Keratinocyte (primary cell): ENCODE data around the gene CA11. TPM values are rescaled to one million over a fixed set of nuclear protein-coding genes. Genes with fewer than 3 reads are reported as not detected.

Experiments used
- DNase-seq: peaks from one replicate; pipeline ENCODE4 v3.0.0-alpha.2; 2011; ENCODE audit warnings: low read depth, missing footprints, low spot score
- FAIRE-seq: peaks from 2 replicates; lab custom pipeline; 2011; peaks lifted over from hg19 to GRCh38; lab: Jason Lieb, UNC
- H2AFZ ChIP-seq: 2 replicates; pipeline ENCODE4 v1.6.0; 2012; ENCODE audit warnings: low read length, control low read depth, inconsistent platforms; ENCODE audit not compliant: control insufficient read depth
- H3K27ac ChIP-seq: 2 replicates; pipeline ENCODE4 v1.5.1; 2011; ENCODE audit warnings: low read length; ENCODE audit not compliant: control insufficient read depth, insufficient read depth
- H3K27me3 ChIP-seq: 3 replicates; pipeline ENCODE4 v1.6.0; 2011; ENCODE audit warnings: low read length; ENCODE audit not compliant: control insufficient read depth, insufficient read depth; ENCODE audit errors: extremely low read depth
- H3K36me3 ChIP-seq, 2 experiments: 2 replicates in 1 of 2; 3 replicates in 1 of 2; pipeline ENCODE4 v1.5.1; 2011; ENCODE audit warnings: low read length in 2 of 2, mild to moderate bottlenecking in 1 of 2; ENCODE audit not compliant: control insufficient read depth in 2 of 2, insufficient read depth in 2 of 2; ENCODE audit errors: extremely low read depth in 1 of 2
- H3K4me1 ChIP-seq: 3 replicates; pipeline ENCODE4 v1.5.1; 2011; ENCODE audit warnings: low read length; ENCODE audit not compliant: control insufficient read depth, insufficient read depth; ENCODE audit errors: extremely low read depth
- H3K4me2 ChIP-seq: 3 replicates; pipeline ENCODE4 v1.6.0; 2011; ENCODE audit warnings: low read depth, low read length; ENCODE audit not compliant: control insufficient read depth, insufficient read depth; ENCODE audit errors: extremely low read depth
- H3K4me3 ChIP-seq, 3 experiments: fragments of 200-600 bp in 1 of 3; sonication (generic) in 1 of 3; 2 replicates in 2 of 3; 3 replicates in 1 of 3; pipeline ENCODE4 v1.5.1; 2011 to 2016; ENCODE audit warnings: low read length in 3 of 3, mild to moderate bottlenecking in 3 of 3, control low read depth in 2 of 3, inconsistent platforms in 1 of 3, low read depth in 1 of 3, mixed read lengths in 1 of 3, mixed run types in 1 of 3, moderate library complexity in 1 of 3; ENCODE audit not compliant: control insufficient read depth in 2 of 3, insufficient read depth in 2 of 3; ENCODE audit errors: extremely low read depth in 1 of 3
- H3K79me2 ChIP-seq: 2 replicates; pipeline ENCODE4 v1.6.0; 2012; ENCODE audit warnings: low read length; ENCODE audit not compliant: control insufficient read depth, insufficient read depth
- H3K9ac ChIP-seq: 3 replicates; pipeline ENCODE4 v1.6.0; 2011; ENCODE audit warnings: low read length; ENCODE audit not compliant: control insufficient read depth, insufficient read depth; ENCODE audit errors: extremely low read depth
- H3K9me1 ChIP-seq: 3 replicates; pipeline ENCODE4 v1.6.0; 2011; ENCODE audit warnings: low read length; ENCODE audit not compliant: control insufficient read depth, insufficient read depth; ENCODE audit errors: extremely low read depth
- H3K9me3 ChIP-seq: 2 replicates; pipeline ENCODE4 v1.5.1; 2012; ENCODE audit warnings: low read depth, low read length; ENCODE audit not compliant: control insufficient read depth
- H4K20me1 ChIP-seq: 3 replicates; pipeline ENCODE4 v1.6.0; 2011; ENCODE audit warnings: low read length; ENCODE audit not compliant: control insufficient read depth, insufficient read depth; ENCODE audit errors: extremely low read depth
- CTCF ChIP-seq, 3 experiments: IDR thresholded peaks in 1 of 3; conservative IDR thresholded peaks in 1 of 3; optimal IDR thresholded peaks in 1 of 3; 2 replicates in 2 of 3; 3 replicates in 1 of 3; pipeline versions ENCODE3 to v1.5.1; 2011; ENCODE audit warnings: low read length in 3 of 3, mild to moderate bottlenecking in 3 of 3, moderate library complexity in 2 of 3, control low read depth in 1 of 3, inconsistent platforms in 1 of 3; ENCODE audit not compliant: insufficient read depth in 2 of 3; ENCODE audit errors: extremely low read depth in 1 of 3
- EZH2 ChIP-seq: IDR thresholded peaks from one replicate; pipeline ENCODE4 v1.6.1; 2012; ENCODE audit warnings: inconsistent platforms, mild to moderate bottlenecking, low read length, moderate library complexity
- dilution Hi-C: fragments of 300-500 bp; cut with MboI; formaldehyde crosslinking; loops from one replicate; pipeline ENCODE4 v1.7.0; 2020; ENCODE audit warnings: low sequenced_read_pairs; ENCODE audit not compliant: extremely low pct_ligation_motif_present
- polyA plus RNA-seq, 5 experiments: library from polyadenylated mRNA; depleted of rRNA in 3 of 5; stranded (reverse) in 3 of 5; stranded (forward) in 1 of 5; unstranded in 1 of 5; fragments of >200 nt; gene quantifications; 1 replicate in 1 of 5; 2 replicates in 3 of 5; 3 replicates in 1 of 5; pipeline versions ENCODE4 v1.2.1 to v1.2.3, GENCODE V29; 2011 to 2012; ENCODE audit warnings: missing spikeins in 2 of 5, low read depth in 1 of 5, low replicate concordance in 1 of 5

The CA11 gene
- polyA plus RNA-seq, 1 donor (not counting 4 experiments of a cell fraction or from before 2014, with no cell fraction given) = 1.6 TPM

GRCh38 chr19:48631225-48631624 lies 14.8 kb downstream of the CA11 start:
- Histone ChIP-seq H2AFZ (no peak overlapping the region), H3K36me3 (peaks cover 0 to 1% of the 10 kb centered on the region in 2 experiments), H3K9ac (no peak overlapping the region), H3K4me1 (peaks cover 44% of the 10 kb centered on the region), H3K27ac (no peak overlapping the region), H3K9me3 (no peaks in the 10 kb centered on the region), H4K20me1 (no peaks in the 10 kb centered on the region), H3K27me3 (no peaks in the 10 kb centered on the region), H3K9me1 (no peaks in the 10 kb centered on the region), H3K4me3 (no peak overlapping the region), H3K79me2 (no peaks in the 10 kb centered on the region), H3K4me2 (no peak overlapping the region)
- no peak for TF ChIP-seq CTCF (optimal IDR thresholded peaks at IDR 0.05 in 1 of 3, IDR thresholded peaks at IDR 0.05 in 1 of 3, conservative IDR thresholded peaks at IDR 0.05 in 1 of 3; ENCODE audit: extremely low read depth in 1 of 3, insufficient read depth in 2 of 3, low read length in 3 of 3)
- TF ChIP-seq EZH2 = no peak
- dilution Hi-C loops = no loop called here
- FAIRE-seq (no peak), DNase-seq (no peak)

GRCh38 chr19:48630296-48631063 lies 15.5 kb downstream of the CA11 start:
- dilution Hi-C loops = no loop called here
- H3K27me3 ChIP-seq = no peaks in the 10 kb centered on the region
- H4K20me1 ChIP-seq = no peaks in the 10 kb centered on the region
- H3K9me3 ChIP-seq = no peaks in the 10 kb centered on the region
- H3K9ac ChIP-seq = no peak overlapping the region
- no peaks in the 10 kb centered on the region for H3K79me2 ChIP-seq
- no peak overlapping the region for H3K4me2 ChIP-seq
- H3K27ac ChIP-seq = no peak overlapping the region
- FAIRE-seq (no peak), DNase-seq (no peak)
- H2AFZ ChIP-seq = no peak overlapping the region
- H3K4me1 ChIP-seq = peaks cover 39% of the 10 kb centered on the region
- no peaks in the 10 kb centered on the region for H3K9me1 ChIP-seq
- peaks cover 0 to 1% of the 10 kb centered on the region in 2 experiments for H3K36me3 ChIP-seq
- TF ChIP-seq CTCF (optimal IDR thresholded peaks at IDR 0.05 in 1 of 3, IDR thresholded peaks at IDR 0.05 in 1 of 3, conservative IDR thresholded peaks at IDR 0.05 in 1 of 3; ENCODE audit: extremely low read depth in 1 of 3, insufficient read depth in 2 of 3, low read length in 3 of 3) = no peak
- TF ChIP-seq EZH2 = no peak
- H3K4me3 ChIP-seq = no peak overlapping the region
